ENCODE data around the gene ZNF614. TPM values are rescaled to one million over a fixed set of nuclear protein-coding genes. Genes with fewer than 3 reads are reported as not detected.

ZNF614 gene
- total and polyA plus RNA-seq, 2 of the 13 experiments (the other 11 are each of a cell fraction or from before 2014, with no cell fraction given): 13.0 to 22.8 TPM

GRCh38 chr19:52007806-52008557 is 20.2 kb downstream of the ZNF614 start, which contains the start of gene ZNF615 (continued):
- 0 out of 2 replicates have a peak, but pooled peaks have one; percentile 55 for TF ChIP-seq ZNF709 (CRISPR knock-in tag; IDR thresholded peaks at IDR 0.05)
- peak; percentile 57; the same call in 1 of the 2 replicates for TF ChIP-seq POLR2G (IDR thresholded peaks at IDR 0.05; ENCODE audit: low read depth, low read length)
- TF ChIP-seq ZNF407 (CRISPR knock-in tag; IDR thresholded peaks at IDR 0.05; ENCODE audit: not compliant biosample characterization): peak; percentile 40
- TF ChIP-seq ZNF160 (CRISPR knock-in tag; IDR thresholded peaks at IDR 0.05): peak; percentile 37; the same call in 1 of the 2 replicates
- TF ChIP-seq LCORL (IDR thresholded peaks at IDR 0.05): no peak
- TF ChIP-seq LCORL (CRISPR knock-in tag; IDR thresholded peaks at IDR 0.05): peak; percentile 91
- TF ChIP-seq SOX13 (IDR thresholded peaks at IDR 0.05): no peak
- peak; percentile 36 to 66; a peak in 2 of 4 replicates for TF ChIP-seq SOX13 (CRISPR knock-in tag; conservative IDR thresholded peaks at IDR 0.05 in 1 of 2, IDR thresholded peaks at IDR 0.05 in 1 of 2)
- peak; percentile 82; the same call in 1 of the 2 replicates for TF ChIP-seq ZFP36L1 (CRISPR knock-in tag; IDR thresholded peaks at IDR 0.05)
- TF ChIP-seq REL (CRISPR knock-in tag; conservative IDR thresholded peaks at IDR 0.05): 0 out of 2 replicates have a peak, but pooled peaks have one; percentile 31
- TF ChIP-seq NAIF1 (CRISPR knock-in tag; IDR thresholded peaks at IDR 0.05; ENCODE audit: borderline replicate concordance): peak; percentile 80; the same call in 1 of the 2 replicates
- no peak for TF ChIP-seq ATAD3A (CRISPR knock-in tag; IDR thresholded peaks at IDR 0.05)
- TF ChIP-seq MIER3 (CRISPR knock-in tag; IDR thresholded peaks at IDR 0.05; ENCODE audit: borderline replicate concordance): peak; percentile 65; the same call in 1 of the 2 replicates
- peak; percentile 38; the same call in 1 of the 2 replicates for TF ChIP-seq ZSCAN5A (CRISPR knock-in tag; IDR thresholded peaks at IDR 0.05; ENCODE audit: borderline replicate concordance)
- peak; percentile 24; the same call in 1 of the 2 replicates for TF ChIP-seq ZNF460 (CRISPR knock-in tag; IDR thresholded peaks at IDR 0.05; ENCODE audit: borderline replicate concordance)
- TF ChIP-seq ZNF138 (CRISPR knock-in tag; IDR thresholded peaks at IDR 0.05; ENCODE audit: low read depth): peak; percentile 58; the same call in 1 of the 2 replicates
- TF ChIP-seq ZNF333 (CRISPR knock-in tag; IDR thresholded peaks at IDR 0.05; ENCODE audit: borderline replicate concordance): 0 out of 2 replicates have a peak, but pooled peaks have one; percentile 53
- no peak for TF ChIP-seq SP1 (IDR thresholded peaks at IDR 0.05)
- peak; percentile 19; the same call in 1 of the 2 replicates for TF ChIP-seq SP1 (CRISPR knock-in tag; IDR thresholded peaks at IDR 0.05)
- TF ChIP-seq ZNF282 (IDR thresholded peaks at IDR 0.05; ENCODE audit: partially characterized antibody): no peak

Measured in HepG2 (cell line).